Suppressor macrophage treated with lipopolysaccharide for 1 hour (primary cell): ENCODE results near the gene AMMECR1.
"Not testable (repeated sequence)": the region's sequence is repeated elsewhere in the genome, so short reads cannot be mapped to it uniquely, and the experiment has no call there.

Source experiments
- DNase-seq, 3 donors: peaks; one replicate each; pipeline ENCODE4 v3.0.0-alpha.2; 2020 to 2022

The AMMECR1 gene

DNA sequence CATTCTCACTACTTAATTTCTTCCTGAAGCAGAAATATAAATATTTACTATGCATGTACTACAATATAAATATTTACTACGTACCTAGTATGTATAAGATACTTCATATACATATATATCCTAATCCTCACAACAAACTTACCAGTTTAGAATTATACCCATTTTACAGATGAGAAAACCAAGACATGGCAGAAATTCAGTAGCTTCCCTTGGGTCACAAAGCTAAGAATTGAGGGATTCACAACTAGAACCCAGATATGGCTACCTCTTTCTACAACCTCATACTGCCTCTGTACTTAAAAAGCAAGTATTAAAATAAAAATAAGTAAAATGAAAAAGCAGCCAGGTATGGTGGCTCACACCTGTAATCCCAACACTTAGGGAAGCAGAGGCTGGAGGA lies 65.9 kb downstream of the AMMECR1 start:
- DNase-seq: no peak

DNA sequence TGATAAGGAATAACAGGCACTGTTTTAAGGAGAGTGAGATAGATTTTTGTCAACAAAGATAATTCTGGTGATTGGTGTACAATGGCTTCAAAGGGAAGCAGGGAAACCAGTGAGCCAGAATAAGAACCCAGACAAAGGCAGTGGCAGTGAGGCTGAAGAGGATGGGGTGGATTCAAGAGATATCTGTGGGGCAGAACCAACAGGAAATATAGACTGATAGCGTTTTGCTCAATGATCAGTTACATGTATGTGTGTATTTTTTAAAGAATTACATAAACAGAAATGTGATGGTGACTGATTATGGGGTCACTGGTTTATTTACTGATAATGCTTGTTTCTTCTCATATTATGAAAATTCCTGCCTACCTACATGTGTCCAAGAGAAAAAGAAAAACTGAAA lies 66.4 kb downstream of the AMMECR1 start:
- no peak for DNase-seq

- DNase-seq: no peak
Measured at GRCh38 chrX:110250847-110251246, 67.0 kb downstream of the AMMECR1 start.

DNA sequence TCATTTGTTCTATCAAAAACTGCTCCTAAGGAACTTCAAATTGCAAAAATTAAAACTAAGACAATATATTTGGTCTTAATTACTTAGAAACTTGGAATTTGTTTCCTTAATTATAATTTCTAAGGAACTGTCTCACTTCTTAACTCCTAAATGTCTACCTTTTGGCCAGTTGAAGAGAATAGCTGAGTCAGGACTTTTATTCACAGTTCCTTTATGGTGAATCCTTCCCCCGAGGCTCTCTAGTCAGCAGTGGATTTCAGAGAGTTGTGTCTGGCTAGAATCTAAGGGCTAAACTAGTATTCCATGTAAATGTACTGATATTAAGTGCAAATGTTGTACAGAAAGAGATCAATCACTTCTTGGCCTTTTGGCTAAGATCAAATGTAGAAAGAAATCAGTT lies 69.3 kb downstream of the AMMECR1 start:
- no peak for DNase-seq

- no peak for DNase-seq
Measured at GRCh38 chrX:110245011-110245410, 72.9 kb downstream of the AMMECR1 start.

DNA sequence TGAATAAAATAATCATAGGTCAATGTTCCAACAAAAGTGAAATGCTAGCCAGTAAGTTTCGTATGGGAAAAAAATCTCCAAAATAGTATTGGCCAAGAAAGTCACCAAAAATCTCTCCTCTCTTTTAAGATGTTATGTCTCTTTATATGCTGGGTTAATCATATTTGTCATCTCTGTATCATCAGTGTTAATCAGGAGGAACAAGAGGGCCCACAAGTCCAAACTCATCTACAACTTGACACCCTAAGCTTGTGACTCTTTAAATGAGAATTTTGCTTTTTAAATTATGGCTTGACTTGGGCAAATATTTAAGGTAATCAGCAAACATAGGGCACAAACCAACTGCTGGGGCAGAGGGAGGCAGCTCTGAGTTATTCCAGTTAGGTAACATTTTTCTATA lies 75.5 kb downstream of the AMMECR1 start:
- no peak for DNase-seq

GRCh38 chrX:110241816-110242215 lies 76.1 kb downstream of the AMMECR1 start:
- no peak for DNase-seq

DNA sequence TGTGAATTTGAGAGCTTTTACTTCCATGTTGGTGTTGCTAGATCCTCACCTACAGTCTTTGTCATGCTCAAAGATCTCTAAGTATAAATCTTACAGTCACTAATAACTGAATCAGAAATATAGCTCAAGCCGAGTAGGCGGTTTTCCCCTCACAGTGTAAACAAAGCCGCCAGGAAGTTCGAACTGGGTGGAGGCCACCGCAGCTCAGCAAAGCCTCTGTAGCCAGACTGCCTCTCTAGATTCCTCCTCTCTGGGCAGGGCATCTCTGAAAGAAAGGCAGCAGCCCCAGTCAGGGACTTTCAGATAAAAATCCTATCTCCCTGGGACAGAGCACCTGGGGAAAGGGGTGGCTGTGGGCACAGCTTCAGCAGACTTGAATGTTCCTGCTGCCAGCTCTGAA lies 79.6 kb downstream of the AMMECR1 start:
- DNase-seq: not testable (repeated sequence)

- not testable (repeated sequence) for DNase-seq
Measured at GRCh38 chrX:110231485-110231884, 86.4 kb downstream of the AMMECR1 start.

DNA sequence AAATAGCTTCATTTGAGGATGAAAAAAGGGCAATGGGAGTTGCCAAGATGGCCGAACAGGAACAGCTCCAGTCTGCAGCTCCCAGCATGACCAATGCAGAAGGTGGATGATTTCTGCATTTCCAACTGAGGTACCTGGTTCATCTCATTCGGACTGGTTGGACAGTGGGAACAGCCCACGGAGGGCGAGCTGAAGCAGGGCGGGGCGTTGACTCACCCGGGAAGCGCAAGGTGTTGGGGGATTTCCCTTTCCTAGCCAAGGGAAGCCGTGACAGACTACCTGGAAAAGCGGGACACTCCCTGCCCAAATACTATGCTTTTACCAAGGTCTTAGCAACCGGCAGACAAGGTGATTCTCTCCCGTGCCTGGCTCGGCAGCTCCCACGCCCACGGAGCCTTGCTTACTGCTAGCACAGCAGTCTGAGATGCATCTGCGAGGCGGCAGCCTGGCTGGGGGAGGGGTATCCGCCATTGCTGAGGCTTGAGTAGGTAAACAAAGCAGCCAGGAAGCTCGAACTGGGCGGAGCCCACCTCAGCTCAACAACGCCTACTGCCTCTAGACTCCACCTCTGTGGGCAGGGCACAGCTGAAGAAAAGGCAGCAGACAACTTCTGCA lies 88.3 kb downstream of the AMMECR1 start:
- DNase-seq: not testable (repeated sequence)

GRCh38 chrX:110228453-110228852 lies 89.4 kb downstream of the AMMECR1 start:
- no peak for DNase-seq

- DNase-seq: no peak
Measured at GRCh38 chrX:110226931-110227330, 91.0 kb downstream of the AMMECR1 start.

DNA sequence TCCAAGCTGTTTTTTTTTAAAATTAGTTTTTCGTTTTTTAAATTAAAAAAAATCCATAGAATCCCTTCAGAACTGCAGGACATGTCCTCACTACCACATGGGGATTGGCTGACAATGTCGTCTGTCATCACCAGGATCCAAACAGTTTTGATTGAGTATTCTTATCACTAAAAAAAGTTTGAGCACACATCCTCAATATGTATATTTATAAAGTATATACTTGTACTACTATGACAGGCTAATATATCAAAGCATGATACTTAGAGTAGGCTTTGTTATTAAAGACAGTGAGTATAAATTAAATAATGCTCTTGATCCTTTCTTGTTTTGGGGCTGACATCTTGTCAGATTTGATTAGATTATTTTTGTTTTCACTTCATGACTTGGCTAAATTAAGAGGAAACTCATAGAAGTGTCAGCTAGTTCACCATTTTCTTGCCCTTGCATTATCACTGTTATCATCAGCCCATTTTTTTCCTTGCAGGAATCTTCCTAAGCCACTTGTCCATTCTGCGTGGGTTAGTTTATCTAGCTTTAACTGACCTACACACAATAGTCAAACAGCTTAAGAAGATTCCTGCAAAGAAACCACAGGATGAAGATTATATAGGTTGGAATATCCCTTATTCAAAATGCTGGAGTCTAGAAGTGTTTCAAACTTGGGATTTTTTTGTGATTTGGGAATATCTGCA lies 92.8 kb downstream of the AMMECR1 start:
- DNase-seq: no peak

- no peak for DNase-seq
Measured at GRCh38 chrX:110222497-110223257, 95.2 kb downstream of the AMMECR1 start.

DNA sequence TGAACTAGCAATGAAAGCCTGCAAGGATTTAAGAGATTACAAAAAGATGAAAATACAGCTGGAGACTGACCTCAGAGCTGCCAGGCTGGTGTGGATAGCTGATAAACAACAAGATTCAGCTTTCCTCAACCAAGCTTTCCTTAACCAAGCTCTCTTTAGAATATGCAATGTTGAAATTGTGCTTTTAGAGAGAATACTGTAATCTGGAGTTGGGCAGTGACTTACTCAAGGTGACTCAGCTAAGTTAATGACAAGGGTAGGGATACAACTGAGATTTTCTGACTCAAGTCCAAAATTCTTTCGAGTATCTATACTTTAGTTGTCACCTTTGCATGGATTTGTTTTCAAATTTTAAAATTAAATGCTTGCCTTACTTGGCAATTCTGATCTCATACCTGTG lies 98.0 kb downstream of the AMMECR1 start:
- peak in 2 of 3 donors; percentile 16 to 22 for DNase-seq

DNA sequence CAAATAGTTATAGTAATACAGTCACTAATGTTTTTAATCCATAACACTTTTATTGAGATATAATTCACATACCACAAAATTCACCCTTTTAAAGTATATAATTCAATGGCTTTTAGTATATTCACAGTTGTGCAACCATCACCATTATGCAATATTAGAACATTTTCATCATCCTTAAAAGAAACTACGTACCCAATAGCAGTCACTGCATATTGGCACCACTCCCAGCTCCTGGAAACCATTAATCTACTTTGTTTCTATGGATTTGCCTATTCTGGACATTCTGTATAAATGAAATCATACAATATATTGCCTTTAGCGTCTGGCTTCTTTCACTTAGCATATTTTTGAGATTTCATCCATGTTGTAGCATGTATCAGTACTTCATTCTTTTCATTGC lies 99.3 kb downstream of the AMMECR1 start:
- DNase-seq: peak in 2 of 3 donors; percentile 1 to 41

DNA sequence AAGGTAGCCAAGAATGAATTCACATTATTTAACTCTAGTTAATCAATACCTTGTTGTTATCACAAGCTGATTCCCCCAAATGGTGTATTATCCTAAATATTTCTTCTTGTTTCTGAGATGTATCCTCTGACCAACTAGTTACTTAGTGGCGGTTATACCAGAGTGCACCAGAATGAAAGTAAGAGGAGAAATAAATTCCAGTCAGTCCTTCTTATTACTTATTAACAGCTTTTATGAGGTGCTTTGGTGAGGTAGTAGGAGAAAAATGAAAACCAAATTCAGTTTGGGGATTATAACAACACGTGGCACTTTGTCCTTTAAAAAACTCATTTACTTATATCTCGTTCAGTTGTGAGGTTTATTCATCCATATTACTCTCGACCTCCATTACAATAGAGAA lies 101.9 kb downstream of the AMMECR1 start:
- DNase-seq: no peak

- no peak for DNase-seq
Measured at GRCh38 chrX:110215411-110215810, 102.5 kb downstream of the AMMECR1 start.

GRCh38 chrX:110214684-110215083 lies 103.2 kb downstream of the AMMECR1 start:
- DNase-seq: no peak

DNA sequence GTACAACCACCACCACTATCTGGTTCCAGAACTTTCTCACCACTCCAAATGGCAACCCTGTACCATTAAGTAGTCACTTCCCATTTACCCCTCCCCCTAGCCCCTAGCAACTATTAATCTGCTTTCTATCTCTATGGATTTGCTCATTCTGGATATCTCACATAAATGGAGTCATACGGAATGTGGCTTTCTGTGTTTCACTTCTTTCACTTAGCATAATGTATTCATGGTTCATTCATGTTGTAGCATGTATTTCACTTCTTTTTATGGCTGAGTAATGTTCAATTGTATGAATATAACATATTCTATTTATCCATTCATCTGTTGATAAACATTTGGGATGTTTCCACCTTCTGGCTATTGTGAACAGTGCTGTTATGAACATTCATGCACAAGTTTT lies 104.7 kb downstream of the AMMECR1 start:
- no peak for DNase-seq

DNA sequence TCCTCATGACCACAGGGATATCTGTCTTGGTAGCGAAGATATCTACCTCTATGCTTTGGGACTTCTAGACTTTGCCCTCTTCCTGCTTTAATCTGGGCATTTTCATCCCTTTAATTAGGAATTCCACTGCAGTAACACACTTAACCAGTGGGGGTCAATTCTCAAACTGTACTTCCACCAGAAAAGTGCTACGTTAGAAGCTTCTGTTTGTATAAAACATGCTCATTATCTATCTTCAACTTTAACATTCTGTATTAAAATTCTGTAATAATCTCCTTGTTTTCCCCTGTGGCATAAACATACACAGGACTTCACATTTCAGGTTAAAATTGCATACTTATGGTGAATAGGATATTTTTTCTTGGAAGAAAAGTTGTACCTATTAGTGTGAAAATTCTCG lies 105.6 kb downstream of the AMMECR1 start:
- no peak for DNase-seq

- no peak for DNase-seq
Measured at GRCh38 chrX:110211340-110211739, 106.5 kb downstream of the AMMECR1 start.

GRCh38 chrX:110210417-110211139 lies 107.3 kb downstream of the AMMECR1 start:
- DNase-seq: no peak
